Loucy (cell line): ENCODE results near the gene IL23R.
A peak's percentile ranks its signal among the peaks of the same experiment; 100 is the strongest.

Experiments
- H2AFZ ChIP-seq: fragments of 200-600 bp; sonication (generic); 2 replicates; pipeline ENCODE4 v1.6.0; 2016; ENCODE audit warnings: antibody characterized with exemption, mild to moderate bottlenecking, low read length, moderate library complexity
- H3F3A ChIP-seq: fragments of 200-600 bp; 2 replicates; pipeline ENCODE4 v1.6.0; 2016; ENCODE audit warnings: antibody characterized with exemption, low read depth, mild to moderate bottlenecking
- H3K27me3 ChIP-seq: fragments of 200-600 bp; sonication (generic); 2 replicates; pipeline ENCODE4 v1.6.1; 2014; ENCODE audit warnings: low read length, mild to moderate bottlenecking; ENCODE audit not compliant: insufficient read depth, poor library complexity, severe bottlenecking
- H3K36me3 ChIP-seq: fragments of 200-600 bp; sonication (generic); 2 replicates; pipeline ENCODE4 v1.6.1; 2016; ENCODE audit warnings: low read length; ENCODE audit not compliant: insufficient read depth
- H3K4me1 ChIP-seq: fragments of 200-600 bp; sonication (generic); 2 replicates; pipeline ENCODE4 v1.5.1; 2014; ENCODE audit warnings: low read length, mild to moderate bottlenecking; ENCODE audit not compliant: insufficient read depth, poor library complexity, severe bottlenecking
- H3K4me2 ChIP-seq: fragments of 200-600 bp; sonication (generic); 2 replicates; pipeline ENCODE4 v1.6.0; 2014; ENCODE audit warnings: antibody characterized with exemption, low read length, low read depth, mild to moderate bottlenecking; ENCODE audit not compliant: poor library complexity, severe bottlenecking
- H3K4me3 ChIP-seq: fragments of 200-600 bp; sonication (generic); 2 replicates; pipeline ENCODE4 v1.5.1; 2014; ENCODE audit warnings: low read length, mild to moderate bottlenecking, mixed read lengths; ENCODE audit not compliant: poor library complexity, severe bottlenecking
- H3K79me2 ChIP-seq: fragments of 200-600 bp; sonication (generic); 2 replicates; pipeline ENCODE4 v1.6.1; 2014; ENCODE audit warnings: low read length; ENCODE audit not compliant: insufficient read depth
- H3K9ac ChIP-seq: fragments of 200-600 bp; sonication (generic); 2 replicates; pipeline ENCODE4 v1.6.0; 2014; ENCODE audit warnings: mild to moderate bottlenecking, low read depth, low read length, moderate library complexity; ENCODE audit not compliant: poor library complexity, severe bottlenecking
- H3K9me2 ChIP-seq: fragments of 200-600 bp; sonication (generic); replicated peaks from 2 replicates; pipeline ENCODE4 v1.6.1; 2016; ENCODE audit warnings: low read depth, low read length, mixed read lengths
- H3K9me3 ChIP-seq: fragments of 200-600 bp; sonication (generic); 2 replicates; pipeline ENCODE4 v1.6.1; 2014; ENCODE audit warnings: mild to moderate bottlenecking, antibody characterized with exemption, low read length, low read depth; ENCODE audit not compliant: insufficient read depth
- H4K20me1 ChIP-seq: fragments of 200-600 bp; sonication (generic); 2 replicates; pipeline ENCODE4 v1.6.0; 2014; ENCODE audit warnings: antibody characterized with exemption, low read length, mild to moderate bottlenecking; ENCODE audit not compliant: insufficient read depth, poor library complexity, severe bottlenecking
- CTCF ChIP-seq: fragments of 200-600 bp; sonication (generic); conservative IDR thresholded peaks from 2 replicates; pipeline ENCODE4 v1.5.1; 2014; ENCODE audit warnings: mild to moderate bottlenecking, antibody characterized with exemption, low read length
- EZH2phosphoT487 ChIP-seq: fragments of 200-600 bp; IDR thresholded peaks from 2 replicates; pipeline ENCODE4 v1.6.1; 2018; ENCODE audit warnings: antibody characterized with exemption, mild to moderate bottlenecking, moderate library complexity, borderline replicate concordance

The IL23R gene, protein sequence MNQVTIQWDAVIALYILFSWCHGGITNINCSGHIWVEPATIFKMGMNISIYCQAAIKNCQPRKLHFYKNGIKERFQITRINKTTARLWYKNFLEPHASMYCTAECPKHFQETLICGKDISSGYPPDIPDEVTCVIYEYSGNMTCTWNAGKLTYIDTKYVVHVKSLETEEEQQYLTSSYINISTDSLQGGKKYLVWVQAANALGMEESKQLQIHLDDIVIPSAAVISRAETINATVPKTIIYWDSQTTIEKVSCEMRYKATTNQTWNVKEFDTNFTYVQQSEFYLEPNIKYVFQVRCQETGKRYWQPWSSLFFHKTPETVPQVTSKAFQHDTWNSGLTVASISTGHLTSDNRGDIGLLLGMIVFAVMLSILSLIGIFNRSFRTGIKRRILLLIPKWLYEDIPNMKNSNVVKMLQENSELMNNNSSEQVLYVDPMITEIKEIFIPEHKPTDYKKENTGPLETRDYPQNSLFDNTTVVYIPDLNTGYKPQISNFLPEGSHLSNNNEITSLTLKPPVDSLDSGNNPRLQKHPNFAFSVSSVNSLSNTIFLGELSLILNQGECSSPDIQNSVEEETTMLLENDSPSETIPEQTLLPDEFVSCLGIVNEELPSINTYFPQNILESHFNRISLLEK

GRCh38 chr1:67166196-67166595 is at the start of gene IL23R:
Gene IL23R, plus strand, starts transcription at chr1:67166454. Its CDS starts 1,667 bp downstream, at chr1:67168121.
- no peaks in the 10 kb centered on the region for H3K9me2 ChIP-seq
- peaks cover 61% of the 10 kb centered on the region for H3K27me3 ChIP-seq

GRCh38 chr1:67118191-67118590 is 48.1 kb upstream of the IL23R start:
- 0 out of 2 replicates have a peak overlapping the region, but pooled peaks have one; percentile 4 for H2AFZ ChIP-seq

More at GRCh38 chr1:67166196-67166595, at the start of gene IL23R:
- Histone ChIP-seq H3K4me3 (no peak within 1 kb of the TSS), H3K4me2 (no peak within 1 kb of the TSS), H2AFZ (no peak within 1 kb of the TSS), H3K79me2 (no peaks in the 10 kb centered on the region), H4K20me1 (no peaks in the 10 kb centered on the region), H3K4me1 (peaks cover 10% of the 10 kb centered on the region), H3K9me3 (no peaks in the 10 kb centered on the region), H3F3A (no peaks in the 10 kb centered on the region), H3K9ac (no peak within 1 kb of the TSS), H3K36me3 (no peaks in the 10 kb centered on the region)
- TF ChIP-seq EZH2phosphoT487 = no peak
- TF ChIP-seq CTCF = no peak

DNA sequence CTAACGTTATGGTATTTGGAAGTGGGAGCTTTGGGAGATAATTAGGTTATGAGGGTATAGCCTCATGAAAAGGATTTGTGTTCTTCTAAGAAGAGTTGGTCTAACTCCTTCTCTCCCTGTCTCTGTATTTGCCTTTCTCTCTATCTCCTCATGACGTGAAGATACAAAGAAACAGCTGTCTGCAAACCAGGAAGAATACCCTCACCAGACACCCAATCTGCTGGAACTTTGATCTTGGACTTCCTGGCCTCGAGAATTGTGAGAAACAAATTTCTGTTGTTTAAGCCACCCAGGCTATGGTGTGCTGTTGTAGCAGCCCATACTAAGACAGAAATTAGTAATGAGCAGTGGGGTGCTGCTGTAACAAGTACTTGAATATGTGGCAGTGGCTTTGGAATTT is 47.6 kb upstream of the IL23R start:
- no peaks in the 10 kb centered on the region; the same call in 1 of the 2 replicates for H3K9me3 ChIP-seq
- H4K20me1 ChIP-seq = no peaks in the 10 kb centered on the region
- peak overlapping the region; percentile 4; the same call in 1 of the 2 replicates for H2AFZ ChIP-seq
- H3K9me2 ChIP-seq = no peaks in the 10 kb centered on the region
- no peak overlapping the region for H3K4me3 ChIP-seq
- no peak overlapping the region for H3K9ac ChIP-seq
- H3K79me2 ChIP-seq = no peaks in the 10 kb centered on the region
- no peaks in the 10 kb centered on the region for H3K4me1 ChIP-seq
- no peak overlapping the region for H3K4me2 ChIP-seq
- H3F3A ChIP-seq = no peaks in the 10 kb centered on the region
- no peaks in the 10 kb centered on the region for H3K36me3 ChIP-seq
- no peak for TF ChIP-seq EZH2phosphoT487
- TF ChIP-seq CTCF = no peak
- no peaks in the 10 kb centered on the region for H3K27me3 ChIP-seq

More at GRCh38 chr1:67118191-67118590, 48.1 kb upstream of the IL23R start:
- TF ChIP-seq CTCF (no peak), EZH2phosphoT487 (no peak)
- Histone ChIP-seq H3K9me2 (no peaks in the 10 kb centered on the region), H3K4me3 (no peak overlapping the region), H3K9me3 (no peaks in the 10 kb centered on the region; the same call in 1 of the 2 replicates), H3K4me2 (no peak overlapping the region), H3K4me1 (no peaks in the 10 kb centered on the region), H3F3A (no peaks in the 10 kb centered on the region), H4K20me1 (no peaks in the 10 kb centered on the region), H3K27me3 (no peaks in the 10 kb centered on the region), H3K79me2 (no peaks in the 10 kb centered on the region), H3K36me3 (no peaks in the 10 kb centered on the region), H3K9ac (no peak overlapping the region)
